ENCODE data around the gene EDEM3.
"Not testable (repeated sequence)": the region's sequence is repeated elsewhere in the genome, so short reads cannot be mapped to it uniquely, and the experiment has no call there.

The EDEM3 gene

DNA sequence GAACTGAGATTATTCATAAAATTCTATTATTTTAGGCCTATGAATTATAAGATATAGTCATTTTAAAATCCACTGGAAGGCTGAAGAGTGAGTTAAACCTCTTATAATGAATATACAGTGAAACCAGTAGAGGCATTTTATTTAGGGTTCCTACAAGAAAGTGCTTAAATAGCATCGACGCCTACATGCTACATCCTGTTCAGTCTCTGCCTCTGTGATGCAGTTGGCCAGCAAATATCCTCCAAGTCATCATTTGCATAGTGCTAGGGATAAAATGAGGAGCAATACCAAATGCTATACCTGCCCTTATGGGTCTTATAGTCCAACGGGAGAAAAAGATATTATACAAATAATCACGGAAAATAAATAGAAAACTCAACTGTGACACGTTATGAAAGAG is 59.6 kb downstream of the EDEM3 start:
- Histone ChIP-seq H3K4me3 (ENCODE audit: low read depth, low read length) (no peak overlapping the region), H3K36me3 (ENCODE audit: control insufficient read depth, insufficient read depth, low read length) (no peaks in the 10 kb centered on the region; the same call in 1 of the 2 replicates), H3K9ac (ENCODE audit: low read depth, low read length) (no peak overlapping the region), H3K4me1 (ENCODE audit: control insufficient read depth, insufficient read depth, low read length) (peaks cover 27% of the 10 kb centered on the region), H3K27ac (ENCODE audit: low read depth, low read length) (no peak overlapping the region), H3K9me3 (ENCODE audit: control insufficient read depth, insufficient read depth, low read length) (no peaks in the 10 kb centered on the region), H3K27me3 (ENCODE audit: control insufficient read depth, insufficient read depth, low read length) (no peaks in the 10 kb centered on the region)

DNA sequence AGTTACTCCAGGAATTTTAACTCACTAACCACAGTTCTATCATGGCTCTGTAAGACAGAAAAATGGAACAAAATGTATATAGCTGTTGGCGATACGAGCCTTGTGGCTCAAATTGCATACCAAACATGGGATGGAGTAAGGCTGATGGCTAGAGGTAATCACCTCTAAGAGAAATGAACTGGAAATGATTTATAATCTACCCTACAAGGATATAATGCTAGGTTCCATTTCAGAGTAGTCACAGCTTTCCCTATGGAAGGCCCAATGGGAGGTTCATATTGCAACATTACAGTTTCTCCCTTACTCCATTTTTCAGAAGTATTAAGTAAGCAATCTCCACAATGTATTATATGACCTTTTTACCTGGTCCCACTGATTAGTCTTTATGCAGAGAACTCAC is 61.6 kb downstream of the EDEM3 start:
- H3K27me3 ChIP-seq (ENCODE audit: control insufficient read depth, insufficient read depth, low read length): no peaks in the 10 kb centered on the region
- no peak overlapping the region for H3K4me3 ChIP-seq (ENCODE audit: low read depth, low read length)
- peaks cover 23% of the 10 kb centered on the region for H3K4me1 ChIP-seq (ENCODE audit: control insufficient read depth, insufficient read depth, low read length)
- no peaks in the 10 kb centered on the region; the same call in 1 of the 2 replicates for H3K36me3 ChIP-seq (ENCODE audit: control insufficient read depth, insufficient read depth, low read length)
- no peak overlapping the region for H3K27ac ChIP-seq (ENCODE audit: low read depth, low read length)
- H3K9me3 ChIP-seq (ENCODE audit: control insufficient read depth, insufficient read depth, low read length): no peaks in the 10 kb centered on the region
- H3K9ac ChIP-seq (ENCODE audit: low read depth, low read length): no peak overlapping the region

DNA sequence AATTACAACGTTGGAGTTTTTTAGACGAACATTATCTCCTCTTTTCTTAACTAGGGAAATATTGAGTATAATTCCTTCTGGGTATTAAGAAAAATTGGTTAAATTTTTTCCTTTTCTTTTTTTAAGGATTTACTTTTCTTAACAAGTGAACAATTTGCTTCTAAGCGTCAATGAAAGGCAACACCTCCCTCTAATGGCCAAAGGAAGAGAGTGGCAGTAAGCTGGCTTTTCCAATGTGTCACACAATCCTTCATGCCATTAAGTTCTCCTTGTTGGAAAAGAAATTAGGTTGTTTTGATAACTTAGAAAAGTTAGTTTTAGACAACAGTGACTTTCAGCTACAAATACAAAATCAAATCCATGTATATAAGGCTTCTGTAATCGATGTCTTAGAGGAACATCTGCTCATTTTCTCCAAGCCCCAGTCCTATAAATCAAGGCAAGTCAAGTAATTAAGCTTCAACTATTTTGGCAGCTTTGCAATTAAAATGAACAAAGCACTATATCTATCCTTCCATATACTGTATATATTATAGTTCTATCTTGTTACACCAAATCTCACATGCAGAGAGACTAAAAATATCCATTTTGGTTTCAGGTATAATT is 62.8 kb downstream of the EDEM3 start:
- Histone ChIP-seq H3K4me1 (ENCODE audit: control insufficient read depth, insufficient read depth, low read length) (peaks cover 22% of the 10 kb centered on the region), H3K9me3 (ENCODE audit: control insufficient read depth, insufficient read depth, low read length) (no peaks in the 10 kb centered on the region), H3K27me3 (ENCODE audit: control insufficient read depth, insufficient read depth, low read length) (no peaks in the 10 kb centered on the region), H3K4me3 (ENCODE audit: low read depth, low read length) (no peak overlapping the region), H3K36me3 (ENCODE audit: control insufficient read depth, insufficient read depth, low read length) (no peaks in the 10 kb centered on the region; the same call in 1 of the 2 replicates), H3K9ac (ENCODE audit: low read depth, low read length) (no peak overlapping the region), H3K27ac (ENCODE audit: low read depth, low read length) (no peak overlapping the region)

DNA sequence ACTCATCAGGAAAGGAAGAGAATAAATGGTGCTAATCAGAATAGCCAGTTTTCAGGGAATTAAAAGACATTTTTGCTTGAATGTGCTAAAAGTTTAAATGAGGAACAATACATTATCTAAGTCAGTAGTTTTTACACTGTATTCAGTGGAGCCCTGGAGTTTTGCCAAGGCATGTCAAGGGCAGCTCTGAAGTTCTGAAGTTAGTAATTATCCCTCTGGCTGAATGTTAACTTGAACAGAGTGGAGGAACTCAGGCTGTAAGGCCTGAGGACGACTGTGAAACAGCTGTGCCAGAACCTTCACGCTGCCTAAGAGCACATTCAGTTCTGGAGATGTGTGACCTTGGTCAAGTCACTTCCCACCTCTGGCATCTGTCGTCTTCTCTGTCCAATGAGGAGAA is 68.1 kb downstream of the EDEM3 start:
- H3K9me3 ChIP-seq (ENCODE audit: control insufficient read depth, insufficient read depth, low read length): no peaks in the 10 kb centered on the region
- H3K9ac ChIP-seq (ENCODE audit: low read depth, low read length): no peak overlapping the region
- no peak overlapping the region for H3K4me3 ChIP-seq (ENCODE audit: low read depth, low read length)
- no peaks in the 10 kb centered on the region for H3K27me3 ChIP-seq (ENCODE audit: control insufficient read depth, insufficient read depth, low read length)
- H3K36me3 ChIP-seq (ENCODE audit: control insufficient read depth, insufficient read depth, low read length): no peaks in the 10 kb centered on the region
- H3K27ac ChIP-seq (ENCODE audit: low read depth, low read length): no peak overlapping the region
- peaks cover 9% of the 10 kb centered on the region for H3K4me1 ChIP-seq (ENCODE audit: control insufficient read depth, insufficient read depth, low read length)

DNA sequence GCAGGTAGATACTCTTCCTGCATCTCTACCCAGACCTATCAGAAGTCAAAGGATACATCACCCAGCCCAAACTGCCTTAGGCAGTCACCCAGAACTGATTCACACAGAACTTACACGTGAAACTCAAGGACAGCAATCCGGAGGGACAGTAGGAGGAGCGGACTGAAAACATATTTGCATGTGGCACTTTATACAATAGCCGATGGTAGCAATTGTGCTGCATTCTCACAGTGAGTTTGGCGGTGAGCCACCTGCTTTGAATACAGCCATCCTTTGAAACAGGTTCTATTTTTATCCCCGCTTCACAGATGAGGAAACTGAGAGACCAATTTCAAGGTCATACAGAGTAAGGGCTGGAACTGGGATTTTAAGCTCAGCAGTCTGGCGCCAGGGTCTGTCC is 69.5 kb downstream of the EDEM3 start:
- H3K4me3 ChIP-seq (ENCODE audit: low read depth, low read length): no peak overlapping the region
- no peaks in the 10 kb centered on the region for H3K9me3 ChIP-seq (ENCODE audit: control insufficient read depth, insufficient read depth, low read length)
- H3K36me3 ChIP-seq (ENCODE audit: control insufficient read depth, insufficient read depth, low read length): no peaks in the 10 kb centered on the region
- H3K4me1 ChIP-seq (ENCODE audit: control insufficient read depth, insufficient read depth, low read length): peaks cover 9% of the 10 kb centered on the region
- H3K27ac ChIP-seq (ENCODE audit: low read depth, low read length): no peak overlapping the region
- H3K9ac ChIP-seq (ENCODE audit: low read depth, low read length): no peak overlapping the region
- no peaks in the 10 kb centered on the region for H3K27me3 ChIP-seq (ENCODE audit: control insufficient read depth, insufficient read depth, low read length)

DNA sequence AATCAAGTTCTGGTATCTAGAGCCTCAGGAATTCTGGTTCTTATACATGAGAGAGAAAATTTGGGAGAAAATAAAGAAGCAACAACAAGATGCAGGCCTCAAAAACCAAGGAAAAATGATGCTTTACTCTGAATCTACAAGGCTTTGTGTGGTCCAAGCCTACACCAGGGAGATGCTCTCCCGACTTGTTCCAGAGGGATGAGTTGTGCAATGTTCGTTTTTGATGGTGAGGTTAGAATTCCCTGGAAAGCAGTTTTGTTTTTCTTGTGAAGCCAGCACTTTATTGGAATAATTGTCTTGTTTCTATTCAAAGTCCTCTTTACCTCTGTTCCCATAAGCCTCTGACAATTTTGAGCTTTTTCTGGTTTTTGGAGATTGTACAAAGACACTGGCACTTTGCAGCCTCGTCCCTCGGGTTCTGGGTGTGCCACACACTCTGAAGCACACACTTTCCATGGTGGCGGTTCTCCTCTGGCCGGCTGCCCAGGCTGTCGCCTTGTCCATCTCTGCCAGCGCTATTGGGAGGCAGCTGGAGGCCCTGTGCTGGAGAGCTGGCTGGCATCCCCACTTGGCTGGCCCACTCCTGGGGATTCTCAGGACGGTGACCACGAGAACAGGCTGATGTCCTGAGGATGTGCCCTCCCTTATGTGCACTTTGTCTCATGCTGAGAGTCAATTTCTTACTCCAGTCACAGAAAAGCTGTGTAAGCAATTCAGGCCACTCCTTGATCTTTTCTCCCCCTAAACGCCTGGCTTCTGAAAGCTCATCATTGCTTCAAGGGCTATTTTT is 70.2 kb downstream of the EDEM3 start:
- Histone ChIP-seq H3K9ac (ENCODE audit: low read depth, low read length) (no peak overlapping the region), H3K27ac (ENCODE audit: low read depth, low read length) (no peak overlapping the region), H3K9me3 (ENCODE audit: control insufficient read depth, insufficient read depth, low read length) (no peaks in the 10 kb centered on the region)

DNA sequence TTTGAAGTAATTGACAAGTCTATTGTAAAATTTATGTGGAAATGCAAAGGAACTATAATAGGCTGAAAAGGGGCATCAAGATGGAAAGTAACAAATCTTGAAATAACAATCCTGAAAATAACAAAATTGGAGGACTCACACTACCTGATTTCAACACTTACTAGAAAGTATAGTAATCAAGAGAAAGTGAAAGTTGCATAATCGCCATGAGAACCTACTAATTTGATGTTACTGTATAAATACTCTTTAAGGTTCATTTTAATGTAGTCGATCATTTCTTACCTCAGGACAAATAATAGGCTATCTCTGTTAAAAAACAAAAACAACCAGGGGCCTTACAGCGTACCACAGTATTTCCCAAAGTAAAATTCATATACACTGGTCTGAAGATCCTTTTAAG is 71.7 kb downstream of the EDEM3 start:
- H3K27ac ChIP-seq (ENCODE audit: low read depth, low read length): no peak overlapping the region
- no peak overlapping the region for H3K4me3 ChIP-seq (ENCODE audit: low read depth, low read length)
- peaks cover 9% of the 10 kb centered on the region for H3K4me1 ChIP-seq (ENCODE audit: control insufficient read depth, insufficient read depth, low read length)
- no peaks in the 10 kb centered on the region for H3K27me3 ChIP-seq (ENCODE audit: control insufficient read depth, insufficient read depth, low read length)
- H3K9me3 ChIP-seq (ENCODE audit: control insufficient read depth, insufficient read depth, low read length): no peaks in the 10 kb centered on the region
- no peak overlapping the region for H3K9ac ChIP-seq (ENCODE audit: low read depth, low read length)
- H3K36me3 ChIP-seq (ENCODE audit: control insufficient read depth, insufficient read depth, low read length): no peaks in the 10 kb centered on the region

More for the DNA sequence above, 70.2 kb downstream of the EDEM3 start:
- Histone ChIP-seq H3K27me3 (ENCODE audit: control insufficient read depth, insufficient read depth, low read length) (no peaks in the 10 kb centered on the region), H3K4me3 (ENCODE audit: low read depth, low read length) (no peak overlapping the region), H3K36me3 (ENCODE audit: control insufficient read depth, insufficient read depth, low read length) (no peaks in the 10 kb centered on the region), H3K4me1 (ENCODE audit: control insufficient read depth, insufficient read depth, low read length) (peaks cover 9% of the 10 kb centered on the region)

DNA sequence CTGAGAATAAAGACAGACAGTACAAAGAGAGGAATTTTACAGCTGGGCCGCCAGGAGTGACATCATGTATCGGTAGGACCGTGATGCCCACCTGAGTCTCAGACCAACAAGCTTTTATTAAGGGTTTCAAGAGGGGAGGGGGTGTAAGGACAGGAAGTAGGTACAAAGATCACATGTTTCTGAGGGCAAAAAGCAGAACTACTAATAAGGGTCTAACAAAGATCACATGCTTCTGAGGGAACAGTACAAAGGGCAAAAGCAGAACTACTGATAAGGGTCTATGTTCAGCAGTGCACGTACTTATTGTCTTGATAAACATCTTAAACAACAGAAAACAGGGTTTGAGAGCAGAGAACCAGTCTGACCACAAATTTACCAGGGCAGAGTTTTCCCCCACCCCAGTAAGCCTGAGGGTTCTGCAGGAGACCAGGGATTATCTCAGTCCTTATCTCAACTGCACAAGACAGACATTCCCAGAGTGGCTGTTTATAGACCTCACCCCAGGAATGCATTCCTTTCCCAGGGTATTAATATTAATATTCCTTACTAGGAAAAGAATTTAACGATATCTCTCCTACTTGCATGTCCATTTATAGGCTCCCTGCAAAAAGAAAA is 73.9 kb downstream of the EDEM3 start:
- not testable (repeated sequence) for H3K27me3 ChIP-seq (ENCODE audit: control insufficient read depth, insufficient read depth, low read length); H3K4me1 ChIP-seq (ENCODE audit: control insufficient read depth, insufficient read depth, low read length); H3K4me3 ChIP-seq (ENCODE audit: low read depth, low read length); H3K27ac ChIP-seq (ENCODE audit: low read depth, low read length); H3K36me3 ChIP-seq (ENCODE audit: control insufficient read depth, insufficient read depth, low read length); H3K9me3 ChIP-seq (ENCODE audit: control insufficient read depth, insufficient read depth, low read length); H3K9ac ChIP-seq (ENCODE audit: low read depth, low read length)

DNA sequence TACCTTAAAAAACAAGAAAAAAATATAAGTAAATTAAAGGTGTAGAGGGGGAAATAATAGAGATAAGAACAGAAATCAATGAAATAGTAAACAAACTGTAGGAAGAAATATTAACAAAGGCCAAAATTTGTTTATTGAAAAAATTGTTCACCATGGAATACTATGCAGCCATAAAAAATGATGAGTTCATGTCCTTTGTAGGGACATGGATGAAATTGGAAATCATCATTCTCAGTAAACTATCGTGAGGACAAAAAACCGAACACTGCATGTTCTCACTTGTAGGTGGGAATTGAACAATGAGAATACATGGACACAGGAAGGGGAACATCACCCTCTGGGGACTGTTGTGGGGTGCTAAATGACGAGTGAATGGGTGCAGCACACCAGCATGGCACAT is 75.2 kb downstream of the EDEM3 start:
- H3K36me3 ChIP-seq (ENCODE audit: control insufficient read depth, insufficient read depth, low read length); H3K9ac ChIP-seq (ENCODE audit: low read depth, low read length); H3K4me3 ChIP-seq (ENCODE audit: low read depth, low read length); H3K9me3 ChIP-seq (ENCODE audit: control insufficient read depth, insufficient read depth, low read length); H3K4me1 ChIP-seq (ENCODE audit: control insufficient read depth, insufficient read depth, low read length); H3K27ac ChIP-seq (ENCODE audit: low read depth, low read length); H3K27me3 ChIP-seq (ENCODE audit: control insufficient read depth, insufficient read depth, low read length): not testable (repeated sequence)

DNA sequence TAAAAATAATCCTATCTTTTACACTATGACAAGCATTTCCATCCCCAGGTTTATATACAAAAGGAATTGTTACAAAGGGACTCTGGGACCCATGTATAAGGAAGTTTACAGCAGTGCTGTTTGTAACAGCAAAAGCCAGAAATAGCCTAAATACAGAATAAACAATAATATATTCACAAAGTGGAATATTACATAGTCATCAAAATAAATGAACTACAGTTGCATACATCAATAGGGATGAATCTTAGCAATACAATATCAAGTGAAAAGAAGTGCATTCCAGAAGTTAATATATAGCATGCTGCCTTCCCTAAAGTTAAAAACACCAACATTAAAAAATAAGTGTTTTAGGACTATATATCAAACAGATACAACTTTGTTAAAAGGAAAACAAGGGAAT is 77.3 kb downstream of the EDEM3 start:
- Histone ChIP-seq H3K27me3 (ENCODE audit: control insufficient read depth, insufficient read depth, low read length) (no peaks in the 10 kb centered on the region), H3K36me3 (ENCODE audit: control insufficient read depth, insufficient read depth, low read length) (no peaks in the 10 kb centered on the region), H3K27ac (ENCODE audit: low read depth, low read length) (no peak overlapping the region), H3K9ac (ENCODE audit: low read depth, low read length) (no peak overlapping the region), H3K9me3 (ENCODE audit: control insufficient read depth, insufficient read depth, low read length) (no peaks in the 10 kb centered on the region), H3K4me1 (ENCODE audit: control insufficient read depth, insufficient read depth, low read length) (peaks cover 21% of the 10 kb centered on the region), H3K4me3 (ENCODE audit: low read depth, low read length) (no peak overlapping the region)

DNA sequence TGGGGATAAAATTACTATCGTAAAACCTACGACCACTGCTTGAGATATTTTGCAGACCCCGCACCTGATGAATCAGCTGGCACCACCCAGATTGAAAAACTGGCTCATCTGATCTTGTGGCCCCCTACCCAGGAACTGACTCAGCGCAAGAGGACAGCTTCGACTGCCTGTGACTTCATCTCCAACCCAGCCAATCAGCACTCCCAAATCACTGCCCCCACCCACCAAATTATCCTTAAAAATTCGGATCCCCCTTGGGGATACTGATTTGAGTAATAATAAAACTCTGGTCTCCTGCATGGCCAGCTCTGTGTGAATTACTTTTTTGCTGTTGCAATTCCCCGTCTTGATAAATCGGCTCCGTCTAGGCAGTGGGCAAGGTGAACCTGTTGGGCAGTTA is 81.4 kb downstream of the EDEM3 start:
- no peak overlapping the region for H3K27ac ChIP-seq (ENCODE audit: low read depth, low read length)
- no peaks in the 10 kb centered on the region for H3K9me3 ChIP-seq (ENCODE audit: control insufficient read depth, insufficient read depth, low read length)
- H3K27me3 ChIP-seq (ENCODE audit: control insufficient read depth, insufficient read depth, low read length): no peaks in the 10 kb centered on the region
- H3K4me3 ChIP-seq (ENCODE audit: low read depth, low read length): peak overlapping the region; percentile 19; the same call in 1 of the 2 replicates
- H3K4me1 ChIP-seq (ENCODE audit: control insufficient read depth, insufficient read depth, low read length): peaks cover 58% of the 10 kb centered on the region
- no peak overlapping the region for H3K9ac ChIP-seq (ENCODE audit: low read depth, low read length)
- no peaks in the 10 kb centered on the region for H3K36me3 ChIP-seq (ENCODE audit: control insufficient read depth, insufficient read depth, low read length)

Data from HUES48 (cell line).